CD8-positive, alpha-beta memory T cell (primary cell): Measurements from ENCODE around the gene MORC2. TPM values are rescaled to one million over a fixed set of nuclear protein-coding genes. Genes with fewer than 3 reads are reported as not detected.

Experiments used
- CTCF ChIA-PET: fragments of 350-600 bp; sonication (Branson Sonifier 250); formaldehyde crosslinking; loops from one replicate; lab custom pipeline; 2021; ENCODE audit warnings: antibody characterized with exemption; lab: Charles Lee
- POLR2A ChIA-PET: fragments of 350-600 bp; sonication (Branson Sonifier 250); formaldehyde crosslinking; loops from one replicate; lab custom pipeline; 2021; ENCODE audit warnings: antibody characterized with exemption; lab: Charles Lee
- DNase-seq, 5 donors: peaks; one replicate each; pipeline versions ENCODE4 v3.0.0 to v3.0.0-alpha.2; 2020 to 2022; ENCODE audit warnings: mixed read lengths in 1 of 5
- H3K27ac ChIP-seq: one replicate; pipeline ENCODE4 v1.7.0; 2013; ENCODE audit warnings: low read depth, mild to moderate bottlenecking, low read length, moderate library complexity
- H3K27me3 ChIP-seq: 2 replicates; pipeline ENCODE4 v1.7.0; 2013; ENCODE audit warnings: low read length, mild to moderate bottlenecking; ENCODE audit not compliant: insufficient read depth, poor library complexity, severe bottlenecking
- H3K36me3 ChIP-seq: 2 replicates; pipeline ENCODE4 v1.7.0; 2013; ENCODE audit warnings: mild to moderate bottlenecking, low read length, moderate library complexity; ENCODE audit not compliant: insufficient read depth
- H3K4me1 ChIP-seq: 2 replicates; pipeline ENCODE4 v1.7.0; 2013; ENCODE audit warnings: mild to moderate bottlenecking, low read length, moderate library complexity; ENCODE audit not compliant: insufficient read depth
- H3K4me3 ChIP-seq: 2 replicates; pipeline ENCODE4 v1.7.0; 2013; ENCODE audit warnings: mild to moderate bottlenecking, low read length
- H3K9me3 ChIP-seq: 2 replicates; pipeline ENCODE4 v1.7.0; 2013; ENCODE audit warnings: mild to moderate bottlenecking, low read length
- H3K27ac Mint-ChIP-seq, 8 donors: one replicate each; pipeline ENCODE4 v1.8.0; 2020 to 2021; ENCODE audit warnings: mixed read lengths in 8 of 8, mild to moderate bottlenecking in 6 of 8, inconsistent platforms in 3 of 8, moderate library complexity in 3 of 8
- H3K27me3 Mint-ChIP-seq, 2 donors: one replicate each; pipeline ENCODE4 v1.8.0; 2020 to 2021; ENCODE audit warnings: mixed read lengths in 2 of 2, mild to moderate bottlenecking in 1 of 2, moderate library complexity in 1 of 2
- H3K36me3 Mint-ChIP-seq, 3 donors: one replicate each; pipeline ENCODE4 v1.8.0; 2020 to 2021; ENCODE audit warnings: mixed read lengths in 3 of 3, inconsistent platforms in 1 of 3, mild to moderate bottlenecking in 1 of 3
- H3K4me1 Mint-ChIP-seq, 3 donors: one replicate each; pipeline ENCODE4 v1.8.0; 2020 to 2021; ENCODE audit warnings: mixed read lengths in 3 of 3, inconsistent platforms in 1 of 3, mild to moderate bottlenecking in 1 of 3
- H3K4me3 Mint-ChIP-seq, 7 donors: one replicate each; pipeline ENCODE4 v1.8.0; 2020 to 2021; ENCODE audit warnings: mixed read lengths in 7 of 7, mild to moderate bottlenecking in 6 of 7, moderate library complexity in 4 of 7, inconsistent platforms in 2 of 7
- H3K9me3 Mint-ChIP-seq, 5 donors: one replicate each; pipeline ENCODE4 v1.8.0; 2020 to 2022; ENCODE audit warnings: mixed read lengths in 5 of 5, mild to moderate bottlenecking in 3 of 5, moderate library complexity in 2 of 5, inconsistent platforms in 1 of 5
- polyA plus RNA-seq: library from polyadenylated mRNA; unstranded; fragments of 300-500 nt; fragmentation: Illumina TruSeq; gene quantifications from one replicate; pipeline ENCODE4 v1.2.3, GENCODE V29; 2021
- total RNA-seq, 2 experiments: library from RNA; stranded (reverse); gene quantifications; one replicate each; pipeline ENCODE4 v1.2.3, GENCODE V29; 2021

MORC2 gene
- total and polyA plus RNA-seq, 3 experiments from 2014 or later: 13.0 to 29.9 (median 28.7) TPM

- H3K4me1 Mint-ChIP-seq: peaks cover 0 to 5% (median 5%) of the 10 kb centered on the region in 3 donors
- no peaks in the 10 kb centered on the region for H3K9me3 ChIP-seq
- CTCF ChIA-PET: interaction anchor here (0.7 kb wide), 1 partner anchor 289 kb away, joined by 3 read pairs; no protein-coding TSS in a partner anchor
These were observed 62.8 kb downstream of the MORC2 start for GRCh38 chr22:30905696-30906341.

DNA sequence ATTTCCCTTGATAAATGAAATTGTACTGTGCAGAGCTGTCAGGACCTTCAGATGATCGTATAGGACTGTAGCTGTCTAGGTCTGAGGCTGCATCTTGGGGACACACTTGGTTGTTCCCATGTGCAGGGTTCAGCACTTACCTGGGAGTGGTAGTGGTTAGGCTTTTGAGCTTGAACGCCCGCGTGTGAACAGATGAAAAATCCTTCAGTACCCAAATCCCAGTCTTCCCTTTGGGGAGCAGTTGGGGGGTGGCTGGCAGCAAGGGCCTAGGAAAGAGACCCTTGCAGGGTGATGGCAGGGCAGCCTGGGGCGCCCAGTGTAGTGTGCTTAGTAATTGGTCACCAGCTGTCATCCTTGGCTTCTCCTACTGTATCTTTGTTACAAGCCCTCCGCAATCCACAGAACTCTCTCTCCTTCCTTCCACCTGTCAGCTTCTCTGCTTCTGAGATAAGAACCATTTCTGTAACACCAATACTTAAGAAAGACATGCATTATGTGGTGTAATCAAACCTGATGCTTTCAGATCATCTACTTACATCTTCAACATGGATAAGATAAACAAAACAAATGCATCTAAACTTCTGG, 64.6 kb downstream of the MORC2 start:
- H3K36me3 Mint-ChIP-seq: peaks cover 9 to 59% (median 14%) of the 10 kb centered on the region in 3 donors

More at GRCh38 chr22:30905696-30906341, 62.8 kb downstream of the MORC2 start:
- Histone ChIP-seq H3K4me1 (no peaks in the 10 kb centered on the region), H3K27me3 (no peaks in the 10 kb centered on the region), H3K4me3 (no peak overlapping the region), H3K27ac (no peak overlapping the region), H3K36me3 (peaks cover 5% of the 10 kb centered on the region)
- no peak for DNase-seq
- H3K36me3 Mint-ChIP-seq: peaks cover 3 to 65% (median 7%) of the 10 kb centered on the region in 3 donors
- POLR2A ChIA-PET: no interaction called here
- H3K9me3 Mint-ChIP-seq: peaks cover 0 to 2% (median 0%) of the 10 kb centered on the region in 5 donors
- H3K27ac Mint-ChIP-seq: no peak overlapping the region
- H3K27me3 Mint-ChIP-seq: peaks cover 0 to 2% of the 10 kb centered on the region in 2 donors
- H3K4me3 Mint-ChIP-seq: no peak overlapping the region

GRCh38 chr22:30902496-30903357, 65.8 kb downstream of the MORC2 start:
- H3K4me3 Mint-ChIP-seq: no peak overlapping the region
- Histone ChIP-seq H3K27me3 (no peaks in the 10 kb centered on the region), H3K4me1 (no peaks in the 10 kb centered on the region), H3K9me3 (no peaks in the 10 kb centered on the region), H3K4me3 (no peak overlapping the region), H3K27ac (no peak overlapping the region), H3K36me3 (peaks cover 5% of the 10 kb centered on the region)
- no peak for DNase-seq
- POLR2A ChIA-PET: no interaction called here
- H3K9me3 Mint-ChIP-seq: peaks cover 0 to 12% (median 5%) of the 10 kb centered on the region in 5 donors
- peaks cover 9 to 53% (median 14%) of the 10 kb centered on the region in 3 donors for H3K36me3 Mint-ChIP-seq
- peak overlapping the region in 4 of 8 donors; percentile 2 to 26 (median 18) for H3K27ac Mint-ChIP-seq
- peaks cover 0 to 5% (median 3%) of the 10 kb centered on the region in 3 donors for H3K4me1 Mint-ChIP-seq
- CTCF ChIA-PET: interaction anchor here (1.0 kb wide), 1 partner anchor 18 kb away, joined by 3 read pairs; no protein-coding TSS in a partner anchor
- H3K27me3 Mint-ChIP-seq: peaks cover 0 to 2% of the 10 kb centered on the region in 2 donors

More for the DNA sequence above, 64.6 kb downstream of the MORC2 start:
- H3K27ac Mint-ChIP-seq: no peak overlapping the region
- peaks cover 0 to 5% (median 3%) of the 10 kb centered on the region in 3 donors for H3K4me1 Mint-ChIP-seq
- H3K9me3 Mint-ChIP-seq: peaks cover 0 to 8% (median 4%) of the 10 kb centered on the region in 5 donors
- H3K27ac ChIP-seq: no peak overlapping the region
- ChIA-PET POLR2A (no interaction called here), CTCF (no interaction called here)
- peaks cover 0 to 2% of the 10 kb centered on the region in 2 donors for H3K27me3 Mint-ChIP-seq
- peaks cover 5% of the 10 kb centered on the region for H3K36me3 ChIP-seq
- H3K4me3 ChIP-seq: no peak overlapping the region
- H3K4me3 Mint-ChIP-seq: no peak overlapping the region
- no peaks in the 10 kb centered on the region for H3K27me3 ChIP-seq
- no peaks in the 10 kb centered on the region for H3K4me1 ChIP-seq
- no peaks in the 10 kb centered on the region for H3K9me3 ChIP-seq
- no peak for DNase-seq

DNA sequence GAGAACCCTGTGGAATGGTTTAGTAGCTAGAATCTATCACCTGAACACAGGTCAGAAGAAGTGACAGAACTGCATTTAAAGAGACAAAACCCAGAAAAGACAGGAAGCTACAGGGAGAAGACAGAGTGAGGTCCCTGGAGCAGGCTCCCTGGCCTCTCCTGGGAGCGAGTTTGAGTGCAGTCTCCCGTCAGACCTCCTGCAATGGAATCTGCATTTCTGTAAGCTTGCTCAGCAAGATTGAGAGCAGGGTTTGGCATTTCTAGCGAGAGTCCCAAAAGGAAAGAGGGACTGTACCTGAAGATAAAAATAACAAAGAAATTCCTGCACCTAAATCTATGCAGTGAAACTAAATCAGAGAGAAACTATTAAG, 74.2 kb downstream of the MORC2 start:
- H3K9me3 Mint-ChIP-seq: peaks cover 0 to 7% (median 3%) of the 10 kb centered on the region in 5 donors
- H3K4me1 Mint-ChIP-seq: peaks cover 15 to 26% (median 21%) of the 10 kb centered on the region in 3 donors
- H3K9me3 ChIP-seq: no peaks in the 10 kb centered on the region
- H3K27me3 ChIP-seq: no peaks in the 10 kb centered on the region
- peaks cover 3 to 21% (median 7%) of the 10 kb centered on the region in 3 donors for H3K36me3 Mint-ChIP-seq
- H3K36me3 ChIP-seq: no peaks in the 10 kb centered on the region
- H3K4me3 ChIP-seq: no peak overlapping the region
- no peak overlapping the region for H3K27ac ChIP-seq
- H3K4me1 ChIP-seq: peaks cover 17% of the 10 kb centered on the region
- ChIA-PET POLR2A (no interaction called here), CTCF (no interaction called here)
- H3K4me3 Mint-ChIP-seq: peak overlapping the region in 3 of 7 donors; percentile 13 to 62 (median 41)
- H3K27me3 Mint-ChIP-seq: peaks cover 0 to 2% of the 10 kb centered on the region in 2 donors
- H3K27ac Mint-ChIP-seq: peak overlapping the region in 7 of 8 donors; percentile 54 to 90 (median 65)
- DNase-seq: no peak

DNA sequence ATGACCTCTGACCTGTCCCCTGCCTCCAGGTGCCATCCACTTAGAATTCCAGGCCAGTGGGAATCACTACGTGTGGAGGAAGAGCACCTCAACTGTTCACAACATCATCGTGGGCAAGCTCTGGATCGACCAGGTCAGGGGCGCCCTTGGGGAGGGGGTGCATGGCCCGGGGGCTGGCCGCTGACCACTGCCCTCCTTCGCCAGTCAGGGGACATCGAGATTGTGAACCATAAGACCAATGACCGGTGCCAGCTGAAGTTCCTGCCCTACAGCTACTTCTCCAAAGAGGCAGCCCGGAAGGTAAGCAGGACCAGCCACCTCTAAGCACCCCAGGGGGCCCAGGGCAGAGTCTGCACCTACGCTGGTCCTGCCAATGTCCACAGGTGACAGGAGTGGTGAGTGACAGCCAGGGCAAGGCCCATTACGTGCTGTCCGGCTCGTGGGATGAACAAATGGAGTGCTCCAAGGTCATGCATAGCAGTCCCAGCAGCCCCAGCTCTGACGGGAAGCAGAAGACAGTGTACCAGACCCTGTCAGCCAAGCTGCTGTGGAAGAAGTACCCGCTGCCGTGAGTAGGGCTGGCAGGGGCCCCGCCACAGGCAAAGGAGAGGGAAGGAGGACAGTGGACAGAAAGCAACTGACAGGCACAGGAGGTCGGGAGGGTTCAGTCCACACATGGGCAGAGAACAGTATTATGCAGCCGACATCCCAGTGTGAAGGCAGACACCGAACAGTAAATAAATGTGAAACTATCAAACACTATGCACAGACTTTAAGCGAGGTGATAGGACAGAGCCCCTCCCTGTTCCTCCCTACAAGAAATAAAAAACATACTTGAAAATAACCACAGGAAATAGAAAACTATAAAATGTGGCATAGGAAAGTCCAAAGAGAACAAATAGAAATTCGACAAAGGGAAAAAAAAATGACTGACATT, 74.9 kb downstream of the MORC2 start:
- peaks cover 15 to 26% (median 21%) of the 10 kb centered on the region in 3 donors for H3K4me1 Mint-ChIP-seq
- CTCF ChIA-PET: no interaction called here
- Histone ChIP-seq H3K4me1 (peaks cover 17% of the 10 kb centered on the region), H3K27ac (no peak overlapping the region), H3K36me3 (no peaks in the 10 kb centered on the region), H3K4me3 (no peak overlapping the region), H3K9me3 (no peaks in the 10 kb centered on the region), H3K27me3 (no peaks in the 10 kb centered on the region)
- H3K27ac Mint-ChIP-seq: peak overlapping the region in 7 of 8 donors; percentile 54 to 90 (median 65)
- DNase-seq: no peak
- POLR2A ChIA-PET: no interaction called here
- H3K9me3 Mint-ChIP-seq: peaks cover 0 to 4% (median 2%) of the 10 kb centered on the region in 5 donors
- peaks cover 0 to 2% of the 10 kb centered on the region in 2 donors for H3K27me3 Mint-ChIP-seq
- peak overlapping the region in 6 of 7 donors; percentile 41 to 62 (median 53) for H3K4me3 Mint-ChIP-seq
- peaks cover 5 to 24% (median 7%) of the 10 kb centered on the region in 3 donors for H3K36me3 Mint-ChIP-seq

GRCh38 chr22:30892731-30893221, 75.8 kb downstream of the MORC2 start:
- peaks cover 7 to 25% (median 7%) of the 10 kb centered on the region in 3 donors for H3K36me3 Mint-ChIP-seq
- peaks cover 15 to 26% (median 21%) of the 10 kb centered on the region in 3 donors for H3K4me1 Mint-ChIP-seq
- H3K9me3 Mint-ChIP-seq: no peaks in the 10 kb centered on the region
- no peak overlapping the region for H3K4me3 ChIP-seq
- peaks cover 17% of the 10 kb centered on the region for H3K4me1 ChIP-seq
- no peak overlapping the region for H3K4me3 Mint-ChIP-seq
- H3K9me3 ChIP-seq: no peaks in the 10 kb centered on the region
- no peaks in the 10 kb centered on the region for H3K27me3 ChIP-seq
- ChIA-PET CTCF (interaction anchor here (3.0 kb wide), 1 partner anchor 258 kb away, joined by 15 read pairs; the partner anchor contains the start of gene SLC35E4), POLR2A (no interaction called here)
- H3K27me3 Mint-ChIP-seq: peaks cover 0 to 2% of the 10 kb centered on the region in 2 donors
- H3K27ac ChIP-seq: no peak overlapping the region
- H3K36me3 ChIP-seq: no peaks in the 10 kb centered on the region
- DNase-seq: no peak
- H3K27ac Mint-ChIP-seq: peak overlapping the region in 2 of 8 donors; percentile 21 to 33

- no peaks in the 10 kb centered on the region for H3K36me3 ChIP-seq
- no peaks in the 10 kb centered on the region for H3K27me3 ChIP-seq
- no peak overlapping the region for H3K27ac ChIP-seq
- Mint-ChIP-seq H3K27ac (peak overlapping the region in 4 of 8 donors; percentile 33 to 80 (median 62)), H3K4me3 (peak overlapping the region in 1 of 7 donors; percentile 8), H3K4me1 (peaks cover 15 to 26% (median 21%) of the 10 kb centered on the region in 3 donors), H3K9me3 (no peaks in the 10 kb centered on the region), H3K27me3 (peaks cover 0 to 2% of the 10 kb centered on the region in 2 donors), H3K36me3 (peaks cover 5 to 27% (median 7%) of the 10 kb centered on the region in 3 donors)
- peaks cover 17% of the 10 kb centered on the region for H3K4me1 ChIP-seq
- H3K4me3 ChIP-seq: no peak overlapping the region
- DNase-seq: no peak
- CTCF ChIA-PET: interaction anchor here (3.0 kb wide), 1 partner anchor 258 kb away, joined by 15 read pairs; the partner anchor contains the start of gene SLC35E4
- H3K9me3 ChIP-seq: no peaks in the 10 kb centered on the region
- POLR2A ChIA-PET: no interaction called here
These were observed 76.3 kb downstream of the MORC2 start for GRCh38 chr22:30892286-30892685.
